ENCODE results near the gene MICALL1. TPM values are rescaled to one million over a fixed set of nuclear protein-coding genes. Genes with fewer than 3 reads are reported as not detected.

MICALL1 gene
- total and polyA plus RNA-seq, 10 donors: 3.8 to 29.4 (median 18.6) TPM

- Histone ChIP-seq H3K4me3 (no peak overlapping the region), H3K9me3 (no peaks in the 10 kb centered on the region), H3K27me3 (replicated peaks in 1 of 7) (no peaks in the 10 kb centered on the region), H3K27ac (no peak overlapping the region), H3K4me1 (peaks cover 14 to 36% (median 23%) of the 10 kb centered on the region in 6 donors), H3K36me3 (peaks cover 0 to 53% (median 40%) of the 10 kb centered on the region in 6 donors)
- WGBS, 5 donors: 80 to 88% (median 86%) methylated on average over 7 of the region's 7 CpGs
- DNase-seq: no peak
- TF ChIP-seq, protein P1, sequence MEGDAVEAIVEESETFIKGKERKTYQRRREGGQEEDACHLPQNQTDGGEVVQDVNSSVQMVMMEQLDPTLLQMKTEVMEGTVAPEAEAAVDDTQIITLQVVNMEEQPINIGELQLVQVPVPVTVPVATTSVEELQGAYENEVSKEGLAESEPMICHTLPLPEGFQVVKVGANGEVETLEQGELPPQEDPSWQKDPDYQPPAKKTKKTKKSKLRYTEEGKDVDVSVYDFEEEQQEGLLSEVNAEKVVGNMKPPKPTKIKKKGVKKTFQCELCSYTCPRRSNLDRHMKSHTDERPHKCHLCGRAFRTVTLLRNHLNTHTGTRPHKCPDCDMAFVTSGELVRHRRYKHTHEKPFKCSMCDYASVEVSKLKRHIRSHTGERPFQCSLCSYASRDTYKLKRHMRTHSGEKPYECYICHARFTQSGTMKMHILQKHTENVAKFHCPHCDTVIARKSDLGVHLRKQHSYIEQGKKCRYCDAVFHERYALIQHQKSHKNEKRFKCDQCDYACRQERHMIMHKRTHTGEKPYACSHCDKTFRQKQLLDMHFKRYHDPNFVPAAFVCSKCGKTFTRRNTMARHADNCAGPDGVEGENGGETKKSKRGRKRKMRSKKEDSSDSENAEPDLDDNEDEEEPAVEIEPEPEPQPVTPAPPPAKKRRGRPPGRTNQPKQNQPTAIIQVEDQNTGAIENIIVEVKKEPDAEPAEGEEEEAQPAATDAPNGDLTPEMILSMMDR (IDR thresholded peaks at IDR 0.05 in 8 of 11, conservative IDR thresholded peaks at IDR 0.05 in 3 of 11): no peak
- TF ChIP-seq POLR2A (IDR thresholded peaks at IDR 0.05) (no peak), POLR2AphosphoS5 (IDR thresholded peaks at IDR 0.05) (peak in 2 of 3 donors; percentile 24 to 53)
- intact Hi-C loops (cut with DNase I; ENCODE audit: low total_unique reads): no loop called here
These were observed 13.3 kb upstream of the MICALL1 start for GRCh38 chr22:37892566-37893335.

- Histone ChIP-seq H3K4me3 (no peak overlapping the region), H3K9me3 (no peaks in the 10 kb centered on the region), H3K4me1 (peaks cover 14 to 35% (median 23%) of the 10 kb centered on the region in 6 donors), H3K36me3 (peaks cover 0 to 45% (median 32%) of the 10 kb centered on the region in 6 donors), H3K27ac (no peak overlapping the region), H3K27me3 (replicated peaks in 1 of 7) (no peaks in the 10 kb centered on the region)
- TF ChIP-seq POLR2AphosphoS5 (IDR thresholded peaks at IDR 0.05): peak in 2 of 3 donors; percentile 21 to 48
- no peak for TF ChIP-seq POLR2A (IDR thresholded peaks at IDR 0.05)
- TF ChIP-seq, protein P1 (IDR thresholded peaks at IDR 0.05 in 8 of 11, conservative IDR thresholded peaks at IDR 0.05 in 3 of 11): no peak
- no peak for DNase-seq
- WGBS, 5 donors: 79 to 91% (median 84%) methylated on average over 5 of the region's 5 CpGs
- intact Hi-C loops (cut with DNase I; ENCODE audit: low total_unique reads): no loop called here
These were observed 12.5 kb upstream of the MICALL1 start for GRCh38 chr22:37893583-37893983.

DNA sequence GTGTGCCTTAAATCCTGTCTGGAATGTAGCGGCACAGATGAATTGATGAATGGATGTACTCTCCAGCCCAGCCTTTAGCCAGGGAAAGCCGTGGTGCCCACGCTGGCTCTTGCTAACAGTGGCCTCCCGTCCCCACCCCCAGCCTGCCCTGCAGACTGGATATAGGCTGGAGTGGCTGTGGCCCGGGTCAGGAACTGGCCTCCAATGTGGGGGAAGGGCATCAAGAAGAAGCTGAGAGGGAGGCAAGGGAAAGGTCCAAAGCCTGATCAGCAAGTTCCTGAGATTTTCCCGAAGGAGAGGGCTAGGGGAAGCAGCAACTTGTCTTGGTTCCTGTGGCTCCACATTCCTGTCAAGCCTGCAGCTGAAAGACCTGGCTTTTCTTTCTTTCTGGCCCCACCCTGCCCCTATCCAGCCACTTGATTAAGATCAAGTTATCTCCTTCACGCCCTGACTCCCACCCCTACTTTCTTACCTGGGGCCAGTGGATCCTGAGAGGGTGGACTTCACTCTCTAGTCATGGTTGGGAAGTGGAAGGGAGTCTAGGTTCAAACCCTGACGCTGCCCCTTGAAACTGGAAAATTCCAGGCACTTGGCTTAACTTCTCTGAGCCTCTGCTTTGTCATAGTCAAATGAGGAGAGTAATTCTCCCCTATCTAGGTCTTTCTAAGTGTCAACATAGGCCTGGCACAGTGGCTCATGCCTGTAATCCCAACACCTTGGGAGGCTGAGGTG lies 11.0 kb upstream of the MICALL1 start:
- peak overlapping the region in 3 of 8 donors; percentile 8 to 77 (median 76) for H3K27ac ChIP-seq
- H3K4me3 ChIP-seq: no peak overlapping the region
- no peaks in the 10 kb centered on the region for H3K27me3 ChIP-seq (replicated peaks in 1 of 7)
- intact Hi-C loops (cut with DNase I; ENCODE audit: low total_unique reads): no loop called here
- peaks cover 0 to 30% (median 17%) of the 10 kb centered on the region in 6 donors for H3K36me3 ChIP-seq
- H3K4me1 ChIP-seq: peaks cover 14 to 35% (median 23%) of the 10 kb centered on the region in 6 donors
- WGBS, 5 donors: 66 to 81% (median 78%) methylated on average over 8 of the region's 8 CpGs
- no peaks in the 10 kb centered on the region for H3K9me3 ChIP-seq
- no peak for DNase-seq
- peak in 1 of 3 donors; percentile 11 for TF ChIP-seq POLR2AphosphoS5 (IDR thresholded peaks at IDR 0.05)
- TF ChIP-seq POLR2A (IDR thresholded peaks at IDR 0.05): no peak

- peaks cover 14 to 35% (median 23%) of the 10 kb centered on the region in 6 donors for H3K4me1 ChIP-seq
These were observed 9.9 kb upstream of the MICALL1 start for GRCh38 chr22:37896181-37896592.

More at GRCh38 chr22:37896181-37896592, 9.9 kb upstream of the MICALL1 start:
- DNase-seq: peak; percentile 81
- H3K4me3 ChIP-seq: peak overlapping the region in 1 of 8 donors; percentile 26
- H3K9me3 ChIP-seq: no peaks in the 10 kb centered on the region
- intact Hi-C loops (cut with DNase I; ENCODE audit: low total_unique reads): no loop called here
- 15 to 32% (median 25%) methylated on average over 5 of the region's 5 CpGs for WGBS, 5 donors
- H3K36me3 ChIP-seq: peaks cover 0 to 19% (median 9%) of the 10 kb centered on the region in 6 donors
- no peaks in the 10 kb centered on the region for H3K27me3 ChIP-seq (replicated peaks in 1 of 7)
- TF ChIP-seq POLR2AphosphoS5 (IDR thresholded peaks at IDR 0.05) (peak in 2 of 3 donors; percentile 50 to 82), POLR2A (IDR thresholded peaks at IDR 0.05) (no peak)
- peak overlapping the region; percentile 56 to 82 (median 74) for H3K27ac ChIP-seq

All from spleen (tissue), 11 donors.